Measurements from ENCODE around the gene LRBA. TPM values are rescaled to one million over a fixed set of nuclear protein-coding genes. Genes with fewer than 3 reads are reported as not detected.
A peak's percentile ranks its signal among the peaks of the same experiment; 100 is the strongest.

LRBA gene
- total and polyA plus RNA-seq, 5 donors from 2014 or later: 23.0 to 95.3 (median 25.4) TPM

GRCh38 chr4:150242820-150243458 lies 772.1 kb downstream of the LRBA start:
- Histone ChIP-seq H3K4me3 (ENCODE audit: low read depth, low read length) (no peak overlapping the region), H3K27me3 (ENCODE audit: control insufficient read depth, insufficient read depth, low read length) (peaks cover 3% of the 10 kb centered on the region), H3K4me1 (ENCODE audit: control insufficient read depth, insufficient read depth, low read length, poor library complexity, severe bottlenecking) (no peaks in the 10 kb centered on the region), H3K36me3 (ENCODE audit: control insufficient read depth, insufficient read depth, low read length) (no peaks in the 10 kb centered on the region), H3K27ac (ENCODE audit: insufficient read depth, low read length, poor library complexity, severe bottlenecking) (no peak overlapping the region), H3K9me3 (ENCODE audit: control insufficient read depth in 2 of 2, low read length in 2 of 2) (no peaks in the 10 kb centered on the region)
- no peak for ATAC-seq (ENCODE audit: low read depth in 2 of 2)
- H3K9me3 Mint-ChIP-seq: no peaks in the 10 kb centered on the region
- no peak overlapping the region for H3K27ac Mint-ChIP-seq
- no peak overlapping the region for H3K4me3 Mint-ChIP-seq
- H3K36me3 Mint-ChIP-seq: no peaks in the 10 kb centered on the region
- H3K27me3 Mint-ChIP-seq: peaks cover 5% of the 10 kb centered on the region
- H3K4me1 Mint-ChIP-seq: no peaks in the 10 kb centered on the region
- DNase-seq: peak in 1 of 3 donors; percentile 21

GRCh38 chr4:150240011-150240410 lies 775.1 kb downstream of the LRBA start:
- Mint-ChIP-seq H3K27me3 (peaks cover 27% of the 10 kb centered on the region), H3K36me3 (no peaks in the 10 kb centered on the region), H3K4me1 (no peaks in the 10 kb centered on the region), H3K4me3 (no peak overlapping the region), H3K27ac (no peak overlapping the region), H3K9me3 (peaks cover 0 to 1% (median 0%) of the 10 kb centered on the region in 7 donors)
- Histone ChIP-seq H3K27ac (ENCODE audit: insufficient read depth, low read length, poor library complexity, severe bottlenecking) (no peak overlapping the region), H3K4me1 (ENCODE audit: control insufficient read depth, insufficient read depth, low read length, poor library complexity, severe bottlenecking) (no peaks in the 10 kb centered on the region), H3K36me3 (ENCODE audit: control insufficient read depth, insufficient read depth, low read length) (no peaks in the 10 kb centered on the region), H3K9me3 (ENCODE audit: control insufficient read depth in 2 of 2, low read length in 2 of 2) (no peaks in the 10 kb centered on the region), H3K27me3 (ENCODE audit: control insufficient read depth, insufficient read depth, low read length) (peaks cover 3% of the 10 kb centered on the region), H3K4me3 (ENCODE audit: low read depth, low read length) (no peak overlapping the region)
- ATAC-seq (ENCODE audit: low read depth in 2 of 2) (no peak), DNase-seq (no peak)

GRCh38 chr4:150238591-150238990 lies 776.5 kb downstream of the LRBA start:
- ATAC-seq (ENCODE audit: low read depth in 2 of 2): no peak
- Mint-ChIP-seq H3K4me3 (no peak overlapping the region), H3K36me3 (no peaks in the 10 kb centered on the region), H3K27ac (no peak overlapping the region), H3K4me1 (no peaks in the 10 kb centered on the region), H3K9me3 (peaks cover 0 to 1% (median 0%) of the 10 kb centered on the region in 7 donors), H3K27me3 (peaks cover 37% of the 10 kb centered on the region)
- Histone ChIP-seq H3K36me3 (ENCODE audit: control insufficient read depth, insufficient read depth, low read length) (no peaks in the 10 kb centered on the region), H3K27ac (ENCODE audit: insufficient read depth, low read length, poor library complexity, severe bottlenecking) (no peak overlapping the region), H3K4me1 (ENCODE audit: control insufficient read depth, insufficient read depth, low read length, poor library complexity, severe bottlenecking) (no peaks in the 10 kb centered on the region), H3K4me3 (ENCODE audit: low read depth, low read length) (no peak overlapping the region), H3K27me3 (ENCODE audit: control insufficient read depth, insufficient read depth, low read length) (peaks cover 6% of the 10 kb centered on the region), H3K9me3 (ENCODE audit: control insufficient read depth in 2 of 2, low read length in 2 of 2) (no peaks in the 10 kb centered on the region)
- DNase-seq: no peak

GRCh38 chr4:150237110-150237872 lies 777.8 kb downstream of the LRBA start:
- no peak for DNase-seq

GRCh38 chr4:150236626-150237025 lies 778.5 kb downstream of the LRBA start:
- no peak overlapping the region for H3K4me3 Mint-ChIP-seq
- Histone ChIP-seq H3K4me3 (ENCODE audit: low read depth, low read length) (no peak overlapping the region), H3K36me3 (ENCODE audit: control insufficient read depth, insufficient read depth, low read length) (no peaks in the 10 kb centered on the region), H3K9me3 (ENCODE audit: control insufficient read depth in 2 of 2, low read length in 2 of 2) (no peaks in the 10 kb centered on the region), H3K4me1 (ENCODE audit: control insufficient read depth, insufficient read depth, low read length, poor library complexity, severe bottlenecking) (no peaks in the 10 kb centered on the region), H3K27ac (ENCODE audit: insufficient read depth, low read length, poor library complexity, severe bottlenecking) (no peak overlapping the region), H3K27me3 (ENCODE audit: control insufficient read depth, insufficient read depth, low read length) (peaks cover 6% of the 10 kb centered on the region)
- H3K4me1 Mint-ChIP-seq: no peaks in the 10 kb centered on the region
- DNase-seq: no peak
- no peaks in the 10 kb centered on the region for H3K36me3 Mint-ChIP-seq
- ATAC-seq (ENCODE audit: low read depth in 2 of 2): no peak
- H3K27me3 Mint-ChIP-seq: peaks cover 45% of the 10 kb centered on the region
- H3K9me3 Mint-ChIP-seq: peaks cover 0 to 1% (median 0%) of the 10 kb centered on the region in 7 donors
- H3K27ac Mint-ChIP-seq: no peak overlapping the region

More at GRCh38 chr4:150237110-150237872, 777.8 kb downstream of the LRBA start:
- Mint-ChIP-seq H3K27me3 (peaks cover 45% of the 10 kb centered on the region), H3K9me3 (peaks cover 0 to 1% (median 0%) of the 10 kb centered on the region in 7 donors), H3K4me3 (no peak overlapping the region), H3K27ac (no peak overlapping the region), H3K4me1 (no peaks in the 10 kb centered on the region), H3K36me3 (no peaks in the 10 kb centered on the region)
- no peak overlapping the region for H3K4me3 ChIP-seq (ENCODE audit: low read depth, low read length)
- H3K27me3 ChIP-seq (ENCODE audit: control insufficient read depth, insufficient read depth, low read length): peaks cover 6% of the 10 kb centered on the region
- H3K36me3 ChIP-seq (ENCODE audit: control insufficient read depth, insufficient read depth, low read length): no peaks in the 10 kb centered on the region
- no peak overlapping the region for H3K27ac ChIP-seq (ENCODE audit: insufficient read depth, low read length, poor library complexity, severe bottlenecking)
- no peak for ATAC-seq (ENCODE audit: low read depth in 2 of 2)
- H3K4me1 ChIP-seq (ENCODE audit: control insufficient read depth, insufficient read depth, low read length, poor library complexity, severe bottlenecking): no peaks in the 10 kb centered on the region
- no peaks in the 10 kb centered on the region for H3K9me3 ChIP-seq (ENCODE audit: control insufficient read depth in 2 of 2, low read length in 2 of 2)

GRCh38 chr4:150235808-150236271 lies 779.2 kb downstream of the LRBA start:
- H3K27me3 Mint-ChIP-seq: peaks cover 45% of the 10 kb centered on the region

GRCh38 chr4:150235317-150235716 lies 779.8 kb downstream of the LRBA start:
- DNase-seq (no peak), ATAC-seq (ENCODE audit: low read depth in 2 of 2) (no peak)
- Mint-ChIP-seq H3K4me1 (no peaks in the 10 kb centered on the region), H3K4me3 (no peak overlapping the region), H3K27ac (no peak overlapping the region), H3K36me3 (no peaks in the 10 kb centered on the region), H3K9me3 (peaks cover 0 to 1% (median 0%) of the 10 kb centered on the region in 7 donors), H3K27me3 (peaks cover 45% of the 10 kb centered on the region)
- H3K4me3 ChIP-seq (ENCODE audit: low read depth, low read length): no peak overlapping the region
- H3K27ac ChIP-seq (ENCODE audit: insufficient read depth, low read length, poor library complexity, severe bottlenecking): no peak overlapping the region
- H3K36me3 ChIP-seq (ENCODE audit: control insufficient read depth, insufficient read depth, low read length): no peaks in the 10 kb centered on the region
- H3K4me1 ChIP-seq (ENCODE audit: control insufficient read depth, insufficient read depth, low read length, poor library complexity, severe bottlenecking): no peaks in the 10 kb centered on the region
- H3K27me3 ChIP-seq (ENCODE audit: control insufficient read depth, insufficient read depth, low read length): peaks cover 6% of the 10 kb centered on the region
- H3K9me3 ChIP-seq (ENCODE audit: control insufficient read depth in 2 of 2, low read length in 2 of 2): no peaks in the 10 kb centered on the region

More at GRCh38 chr4:150235808-150236271, 779.2 kb downstream of the LRBA start:
- Histone ChIP-seq H3K4me3 (ENCODE audit: low read depth, low read length) (no peak overlapping the region), H3K36me3 (ENCODE audit: control insufficient read depth, insufficient read depth, low read length) (no peaks in the 10 kb centered on the region), H3K27ac (ENCODE audit: insufficient read depth, low read length, poor library complexity, severe bottlenecking) (no peak overlapping the region), H3K4me1 (ENCODE audit: control insufficient read depth, insufficient read depth, low read length, poor library complexity, severe bottlenecking) (no peaks in the 10 kb centered on the region), H3K27me3 (ENCODE audit: control insufficient read depth, insufficient read depth, low read length) (peaks cover 6% of the 10 kb centered on the region), H3K9me3 (ENCODE audit: control insufficient read depth in 2 of 2, low read length in 2 of 2) (no peaks in the 10 kb centered on the region)
- Mint-ChIP-seq H3K4me3 (no peak overlapping the region), H3K27ac (no peak overlapping the region), H3K4me1 (no peaks in the 10 kb centered on the region), H3K36me3 (no peaks in the 10 kb centered on the region), H3K9me3 (peaks cover 0 to 1% (median 0%) of the 10 kb centered on the region in 7 donors)
- DNase-seq: no peak
- ATAC-seq (ENCODE audit: low read depth in 2 of 2): no peak

Measured in CD4-positive, CD25-positive, alpha-beta regulatory T cell (primary cell).